T-helper 9 cell (primary cell): ENCODE measurements around the gene ATP8B4.

ENCODE experiments used
- DNase-seq: peaks from one replicate; pipeline ENCODE4 v3.0.0-alpha.2; 2020

ATP8B4 gene

DNA sequence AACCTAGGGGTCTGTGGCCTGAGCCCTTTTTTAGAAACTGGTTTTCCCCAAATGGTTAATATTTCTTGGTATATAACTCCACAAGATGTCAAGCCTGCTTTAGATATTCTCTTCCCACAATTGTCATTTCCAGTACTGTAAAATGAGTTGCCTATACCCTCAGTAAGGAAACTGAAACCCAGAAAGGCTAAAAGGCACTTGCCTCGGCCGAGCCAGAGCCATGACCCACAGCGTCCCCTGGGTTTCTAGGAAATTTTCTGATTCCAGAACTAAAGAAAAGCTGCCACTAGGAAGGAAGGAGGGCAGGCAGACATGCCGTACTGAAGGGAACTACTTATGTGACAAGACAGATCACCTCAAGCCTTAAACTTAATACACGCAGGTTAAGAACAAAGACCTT lies 59.1 kb downstream of the ATP8B4 start:
- DNase-seq, result no peak

DNA sequence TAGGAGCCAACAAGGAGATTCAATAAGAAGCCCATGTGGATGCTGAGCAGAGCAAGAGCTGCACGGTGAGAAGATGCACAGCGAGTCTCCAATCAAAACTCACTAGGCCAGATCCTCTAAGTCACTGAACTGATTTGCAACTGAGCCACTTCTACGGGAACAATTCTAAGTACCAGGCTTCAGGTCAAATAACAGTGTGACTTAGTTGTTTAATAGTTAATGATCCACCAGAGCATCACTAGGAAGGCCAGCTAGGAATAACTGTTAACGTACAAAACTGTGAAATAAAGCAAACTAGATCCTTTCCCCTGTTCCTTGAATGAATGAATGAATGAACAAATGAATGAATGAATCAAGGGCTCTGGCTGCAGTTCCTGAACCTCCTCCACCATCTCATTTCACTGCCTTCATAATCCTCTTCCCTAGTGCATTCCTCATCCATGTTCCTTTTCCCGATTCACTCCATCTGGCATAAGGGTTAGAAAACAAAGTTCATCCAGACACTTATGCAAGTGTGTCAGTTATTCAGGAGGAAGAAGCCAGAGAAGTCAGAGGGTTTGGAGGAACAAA lies 59.7 kb downstream of the ATP8B4 start:
- DNase-seq, result no peak

DNA sequence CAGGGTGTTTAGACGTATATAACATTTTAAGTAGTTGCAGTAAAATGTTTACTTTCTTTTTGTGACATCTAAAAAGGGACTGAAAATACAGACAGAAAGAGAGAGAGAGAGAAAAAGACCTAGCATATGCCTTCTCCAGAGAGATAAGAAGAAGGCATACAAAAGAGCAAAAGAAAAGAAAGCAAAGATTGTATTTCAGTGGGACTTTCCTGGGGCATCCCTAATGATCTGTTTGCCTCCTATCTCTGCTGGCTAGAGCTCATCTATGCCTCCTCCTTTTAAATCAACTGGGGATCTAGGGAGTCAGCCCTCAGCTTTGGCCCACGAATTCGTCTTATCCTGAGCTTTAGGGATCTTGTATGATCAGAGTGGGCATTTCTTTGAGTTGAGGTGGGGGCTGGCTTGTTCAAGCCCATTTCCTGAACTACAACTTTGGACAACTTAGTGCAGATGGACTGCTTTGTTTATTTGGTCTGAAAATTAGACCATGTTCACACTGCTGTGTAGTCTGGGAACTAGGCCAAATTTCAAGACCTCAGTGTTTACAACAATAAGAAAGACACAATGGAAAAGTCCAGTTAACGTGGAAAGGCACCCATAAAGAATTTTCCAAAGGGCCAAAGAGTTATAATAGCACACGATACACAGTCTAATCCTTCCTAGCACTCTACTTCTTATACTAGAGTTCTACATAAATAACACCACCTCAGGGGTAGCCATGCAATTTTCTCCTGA lies 61.0 kb downstream of the ATP8B4 start:
- no peak for DNase-seq

DNA sequence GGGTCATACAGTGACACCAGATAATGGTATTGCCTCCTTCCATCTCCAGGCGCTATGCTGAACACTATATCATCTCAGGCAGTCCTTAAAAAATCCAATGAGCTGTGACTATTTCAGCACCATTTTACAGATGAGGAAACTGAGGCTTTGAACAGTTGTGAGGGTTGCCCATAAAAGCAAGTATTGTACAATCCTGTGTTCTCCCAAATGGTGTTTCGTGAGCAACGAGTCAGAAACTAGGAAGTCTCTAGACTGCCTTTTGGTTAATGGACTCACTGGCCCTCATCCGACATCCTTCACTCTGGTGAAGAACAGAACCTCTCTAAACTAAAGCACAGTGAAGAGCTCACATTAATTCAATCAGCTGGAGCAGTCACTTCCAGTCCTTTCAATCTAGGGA lies 61.8 kb downstream of the ATP8B4 start:
- no peak for DNase-seq

DNA sequence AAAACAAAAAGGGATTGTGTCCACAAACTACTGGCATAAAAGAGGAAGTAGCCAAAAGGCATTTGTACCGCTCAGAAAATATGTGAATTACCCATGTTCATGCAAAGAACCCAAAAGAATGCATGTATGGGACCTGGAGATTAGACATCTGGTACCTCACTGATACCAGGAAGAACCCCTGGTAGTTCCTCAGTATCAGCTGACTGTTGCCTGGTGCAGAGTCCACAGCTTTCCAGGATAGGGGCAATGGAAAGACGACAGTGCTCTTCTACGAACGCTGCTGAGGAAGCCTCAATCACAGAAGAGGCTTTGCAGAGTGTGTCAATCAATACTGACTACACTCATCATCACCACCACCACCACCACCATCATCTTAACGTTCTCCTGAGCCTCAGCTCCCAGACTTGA lies 63.3 kb downstream of the ATP8B4 start:
- DNase-seq, result no peak

DNA sequence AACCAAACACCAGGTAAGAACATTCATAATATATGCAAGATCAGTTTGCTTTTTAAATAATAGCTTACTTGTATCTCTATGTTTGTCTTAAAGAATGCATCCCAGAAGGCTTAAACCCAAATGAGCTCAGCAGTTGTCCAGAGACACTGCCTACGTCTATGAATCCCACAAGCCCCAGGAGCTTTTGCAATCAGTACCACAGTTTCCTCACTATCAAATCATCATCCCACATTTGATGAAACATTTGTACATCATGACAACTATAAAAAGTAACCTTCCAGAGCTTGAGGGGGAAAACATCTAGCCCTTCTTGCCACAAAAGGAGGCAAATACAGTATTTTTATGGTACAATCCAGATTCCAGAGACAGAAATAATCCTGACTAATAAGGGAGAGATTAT lies 63.7 kb downstream of the ATP8B4 start:
- DNase-seq, result no peak

DNA sequence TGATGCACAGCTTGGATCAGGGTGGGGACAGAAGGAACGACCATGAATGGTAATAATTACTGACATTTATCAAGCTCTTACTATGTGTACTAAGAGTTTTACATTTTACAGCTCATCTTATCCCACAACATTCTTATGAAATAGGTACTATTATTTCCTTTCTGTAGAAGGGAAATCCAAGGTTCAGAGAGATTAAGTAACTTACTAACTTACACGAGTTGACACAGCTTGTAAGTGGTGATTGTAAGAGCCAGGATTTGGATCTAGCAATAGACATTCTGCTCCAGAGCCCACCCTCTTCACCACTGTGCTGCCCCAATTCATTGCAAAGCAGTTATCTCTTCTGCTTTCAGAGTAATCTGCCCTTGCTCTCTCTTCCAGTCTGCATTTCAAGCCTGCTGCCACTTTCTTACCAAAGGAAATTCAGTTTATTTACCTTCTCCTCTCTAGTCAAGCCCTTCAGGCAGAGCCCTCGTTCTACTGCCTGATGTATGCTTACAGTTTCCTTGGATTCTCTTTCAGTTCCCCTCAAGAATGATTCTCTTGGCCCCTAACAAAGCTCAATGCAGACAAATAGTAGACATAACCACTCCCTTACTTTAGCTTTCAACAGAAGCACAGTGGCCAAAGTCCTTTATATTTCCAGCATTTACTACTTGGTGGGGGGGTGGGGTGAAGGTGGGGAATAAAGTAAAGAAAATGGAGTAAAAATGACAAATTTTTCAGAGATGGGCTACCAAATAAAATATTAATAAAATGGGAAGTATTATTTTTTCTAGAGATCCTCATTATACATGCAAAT lies 65.8 kb downstream of the ATP8B4 start:
- DNase-seq, result no peak

DNA sequence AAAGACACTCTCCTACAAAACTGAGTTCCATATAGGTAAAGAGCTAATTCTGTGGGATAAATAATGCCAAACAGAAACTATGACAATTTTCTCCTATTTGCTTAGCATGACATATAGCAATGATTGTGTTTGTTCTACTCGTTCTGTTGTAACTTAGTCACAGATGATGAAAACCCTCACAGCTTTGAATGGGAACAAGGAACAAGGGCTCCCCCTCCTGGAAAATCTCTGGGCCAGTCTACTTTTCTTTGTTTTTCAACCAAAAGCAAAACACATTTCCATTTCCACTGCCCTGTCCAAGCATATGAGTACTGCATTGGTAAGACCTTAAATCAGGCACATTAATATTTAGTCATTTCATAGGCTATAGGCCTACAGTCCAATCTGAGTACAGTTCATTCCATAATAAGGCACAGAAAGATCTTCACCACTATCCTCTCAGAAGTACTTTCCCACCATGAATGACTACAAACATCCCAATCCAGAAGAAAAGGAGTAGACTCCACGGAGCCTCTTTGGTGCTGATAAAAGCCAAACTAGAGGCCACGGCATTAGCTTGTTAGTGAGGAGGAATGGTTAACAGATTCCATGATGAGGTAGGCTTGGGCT lies 67.1 kb downstream of the ATP8B4 start:
- no peak for DNase-seq

DNA sequence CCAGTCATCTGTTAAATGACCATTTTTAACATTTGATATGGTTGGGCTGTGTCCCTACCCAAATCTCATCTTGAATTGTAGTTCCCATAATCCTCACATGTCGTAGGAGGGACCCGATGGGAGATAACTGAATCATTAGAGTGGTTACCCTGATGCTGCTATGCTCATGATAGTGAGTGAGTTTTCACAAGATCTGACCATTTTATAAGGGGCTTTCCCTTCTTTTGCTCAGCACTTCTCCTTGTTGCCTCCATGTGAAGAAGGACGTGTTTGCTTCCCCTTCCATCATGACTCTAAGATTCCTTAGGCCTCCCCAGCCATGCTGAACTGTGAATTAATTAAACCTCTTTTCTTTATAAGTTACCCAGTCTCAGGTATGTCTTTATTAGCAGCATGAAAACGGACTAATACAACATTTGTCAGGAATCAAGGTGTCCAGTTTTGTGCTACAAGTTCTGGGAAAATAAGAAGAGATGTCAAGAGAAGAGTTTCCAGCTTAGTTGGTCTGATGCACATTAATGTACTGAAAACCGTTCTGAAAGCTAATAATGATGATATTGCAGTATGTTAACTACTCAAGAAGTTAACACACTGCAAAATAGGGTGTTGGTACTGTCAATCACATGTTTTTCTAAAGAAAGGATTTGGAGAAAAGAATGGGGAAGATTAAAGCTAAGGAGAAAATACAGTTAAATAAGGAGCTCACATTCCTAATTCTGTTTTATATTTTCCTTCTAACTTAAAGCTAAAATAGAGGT lies 67.9 kb downstream of the ATP8B4 start:
- no peak for DNase-seq

DNA sequence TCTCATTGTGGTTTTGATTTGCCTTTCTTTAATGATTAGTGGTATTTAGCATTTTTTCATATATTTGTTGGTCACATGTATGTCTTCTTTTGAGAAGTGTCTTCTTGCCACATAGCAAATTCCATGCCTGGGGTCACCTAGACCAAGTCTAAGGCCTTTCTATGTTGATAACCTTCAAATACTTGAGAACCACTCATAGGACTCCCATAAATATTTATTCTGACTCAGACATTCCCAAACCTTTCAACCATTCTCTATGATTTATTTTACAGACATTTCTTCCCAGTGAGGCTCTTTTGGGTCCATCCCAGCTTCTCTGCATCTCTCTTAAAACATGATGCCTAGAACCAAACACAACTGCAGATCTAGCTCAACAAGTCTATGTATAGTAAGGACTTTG lies 69.2 kb downstream of the ATP8B4 start:
- no peak for DNase-seq

DNA sequence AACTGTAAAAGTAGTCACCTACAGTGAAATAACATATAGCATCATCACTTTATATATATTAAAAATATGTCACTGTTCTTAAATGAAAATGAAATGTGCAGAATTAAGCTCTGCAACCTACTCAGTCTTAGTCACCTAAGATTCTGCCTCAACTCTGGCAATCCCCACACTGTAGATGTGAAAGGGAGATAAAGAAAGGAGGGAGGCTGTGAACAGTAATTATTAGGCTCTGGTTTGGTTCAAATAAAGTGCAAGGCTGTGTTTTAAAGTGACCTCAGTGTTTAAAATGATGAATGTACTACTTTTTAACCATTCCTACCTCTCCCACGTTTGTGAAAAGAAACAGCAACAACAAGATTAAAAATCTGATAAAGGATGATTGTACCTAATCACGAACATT lies 72.2 kb downstream of the ATP8B4 start:
- no peak for DNase-seq

DNA sequence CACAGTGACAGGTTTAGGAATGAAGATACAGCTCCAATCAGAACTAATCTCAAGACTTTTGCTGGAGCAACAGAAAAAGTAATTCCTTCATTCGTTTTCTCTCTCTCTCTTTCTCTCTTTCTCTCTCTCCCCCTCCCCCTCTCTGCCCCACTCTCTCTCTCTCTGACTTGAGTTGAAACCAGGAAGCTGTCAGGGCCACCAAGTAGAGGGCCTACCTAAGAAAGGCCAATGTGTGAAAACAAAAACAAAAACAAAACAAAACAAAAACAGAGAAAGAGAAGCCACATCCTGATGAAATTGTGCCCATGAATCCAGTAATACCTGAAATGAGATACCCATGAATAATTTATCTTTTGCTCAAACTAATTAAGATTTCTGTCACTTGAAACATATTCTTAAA lies 72.9 kb downstream of the ATP8B4 start:
- DNase-seq, result no peak

DNA sequence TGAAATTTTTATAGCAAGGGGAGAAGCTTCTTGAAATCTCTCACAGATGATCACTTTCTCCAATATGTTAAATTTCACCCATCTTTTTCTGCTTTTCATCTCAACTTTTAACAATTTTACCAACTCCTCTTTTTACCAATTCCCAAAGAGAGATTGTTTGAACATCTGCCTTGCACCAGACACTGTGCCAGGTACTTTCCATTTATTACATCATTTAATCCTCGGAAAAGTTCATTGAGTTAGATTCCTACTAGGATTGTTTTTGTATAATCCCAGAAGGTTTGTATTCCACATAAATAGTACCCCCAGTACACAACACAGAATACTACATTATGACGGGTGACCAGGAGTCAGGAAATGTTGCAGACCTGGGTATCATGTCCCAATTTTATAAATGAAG lies 74.1 kb downstream of the ATP8B4 start:
- DNase-seq, result no peak

DNA sequence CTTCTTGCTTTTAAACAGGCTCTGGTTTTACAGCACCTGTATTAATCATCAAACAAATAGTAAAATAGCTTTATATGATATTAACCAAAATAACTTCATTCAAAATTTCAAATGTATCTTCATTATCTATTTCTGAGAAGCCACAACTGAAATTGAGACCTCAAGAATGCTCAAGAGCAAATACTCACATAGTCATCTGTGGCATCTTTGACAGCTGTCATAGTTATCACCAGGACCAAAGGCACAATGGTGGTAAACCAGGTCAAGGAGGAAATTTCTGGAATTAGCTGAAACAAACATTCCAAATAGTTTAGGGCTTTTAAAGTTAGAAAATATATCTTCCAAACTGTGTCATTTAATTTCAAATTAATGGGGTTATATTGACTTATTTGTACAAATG lies 74.6 kb downstream of the ATP8B4 start:
- DNase-seq, result no peak

DNA sequence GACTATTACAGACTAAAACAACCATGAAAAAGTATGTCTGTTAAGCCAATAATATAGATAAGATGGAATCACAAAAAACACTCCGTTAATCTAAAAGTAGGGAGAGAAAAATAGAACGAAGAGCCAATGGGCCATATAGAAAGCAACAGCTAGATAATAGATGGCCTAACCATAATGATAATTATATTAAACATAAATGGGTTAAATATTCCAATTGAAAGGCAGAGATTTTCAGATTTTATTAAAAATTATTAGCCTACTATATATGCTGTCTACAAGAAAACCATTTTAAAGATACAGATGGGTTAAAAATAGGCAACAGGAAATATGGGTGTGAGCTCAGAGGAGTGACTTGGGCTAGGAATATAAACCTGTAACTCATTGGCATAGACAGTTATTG lies 76.3 kb downstream of the ATP8B4 start:
- DNase-seq, result no peak

DNA sequence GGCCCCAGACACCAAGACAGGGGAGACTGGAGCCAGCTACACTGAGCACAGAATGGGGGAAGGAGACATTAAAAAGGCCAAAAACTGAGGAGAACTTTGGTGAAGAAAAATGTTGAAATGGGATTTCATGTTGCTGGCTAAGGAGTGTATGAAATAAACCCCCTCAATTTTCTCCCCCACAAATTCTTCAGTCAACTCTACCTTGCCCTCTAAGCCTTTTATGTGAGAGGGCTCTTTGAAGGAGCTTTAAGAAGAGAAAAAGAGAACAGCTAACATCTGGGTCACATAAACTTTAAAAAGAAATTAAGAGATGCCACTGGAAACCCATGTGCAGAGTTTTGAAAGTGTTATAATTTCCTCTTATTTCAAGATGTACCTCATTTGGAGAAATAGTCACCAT lies 88.6 kb downstream of the ATP8B4 start:
- no peak for DNase-seq

DNA sequence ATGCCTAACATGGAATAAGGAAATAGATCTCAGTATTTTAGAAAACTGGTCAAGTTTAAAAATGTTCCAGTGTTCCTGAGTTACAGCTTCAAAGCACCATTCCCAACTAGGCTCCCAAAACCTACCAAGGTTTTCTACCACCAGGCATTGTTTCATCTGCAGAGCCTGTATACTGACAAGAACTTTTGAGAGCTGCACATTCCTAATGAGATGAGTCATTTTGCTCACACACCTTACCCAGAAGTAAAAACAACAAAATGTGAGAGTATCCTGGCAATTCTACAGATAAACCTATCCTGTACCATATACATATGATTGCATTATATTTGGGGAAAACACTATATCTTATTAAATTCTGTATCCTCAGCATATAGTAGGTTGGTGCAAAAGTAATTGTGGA lies 90.7 kb downstream of the ATP8B4 start:
- no peak for DNase-seq

DNA sequence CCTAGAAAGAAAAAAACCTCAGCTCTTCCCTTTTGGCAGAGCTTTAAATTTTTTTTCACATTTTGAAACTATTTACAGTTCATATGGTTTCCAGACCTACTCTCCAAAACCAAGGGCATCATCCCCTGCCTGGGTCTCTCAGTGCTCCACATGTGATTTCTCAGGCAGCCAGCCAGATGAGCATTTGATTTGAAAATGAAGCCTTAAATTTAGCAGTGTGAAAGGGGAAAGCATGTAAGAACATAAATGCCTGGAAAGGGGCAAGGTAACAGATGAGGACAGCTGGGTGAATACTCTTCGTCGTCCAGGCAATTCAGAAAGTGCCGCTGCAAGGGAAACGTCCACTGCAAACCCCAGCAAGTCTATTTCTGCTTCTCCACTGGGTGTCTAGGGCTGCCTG lies 94.8 kb downstream of the ATP8B4 start:
- DNase-seq, result no peak

DNA sequence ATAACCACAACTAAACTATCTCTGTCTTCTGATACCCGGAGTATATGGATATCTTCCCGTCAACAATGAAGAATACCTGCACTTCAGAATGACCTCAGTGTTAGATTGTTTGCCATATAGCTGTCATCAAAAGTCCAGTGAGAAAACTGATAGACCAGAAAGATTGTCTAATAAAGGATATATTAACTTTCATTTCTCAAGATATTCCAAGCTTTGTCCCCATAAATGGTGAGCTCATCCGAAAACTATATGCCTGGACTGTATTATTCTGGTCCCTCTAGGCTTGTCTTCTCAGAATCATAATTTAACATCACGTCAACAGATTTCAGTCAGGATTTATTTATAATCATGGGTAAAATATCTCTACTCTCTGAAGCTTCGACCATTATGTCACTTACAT lies 100.5 kb downstream of the ATP8B4 start:
- DNase-seq, result no peak

DNA sequence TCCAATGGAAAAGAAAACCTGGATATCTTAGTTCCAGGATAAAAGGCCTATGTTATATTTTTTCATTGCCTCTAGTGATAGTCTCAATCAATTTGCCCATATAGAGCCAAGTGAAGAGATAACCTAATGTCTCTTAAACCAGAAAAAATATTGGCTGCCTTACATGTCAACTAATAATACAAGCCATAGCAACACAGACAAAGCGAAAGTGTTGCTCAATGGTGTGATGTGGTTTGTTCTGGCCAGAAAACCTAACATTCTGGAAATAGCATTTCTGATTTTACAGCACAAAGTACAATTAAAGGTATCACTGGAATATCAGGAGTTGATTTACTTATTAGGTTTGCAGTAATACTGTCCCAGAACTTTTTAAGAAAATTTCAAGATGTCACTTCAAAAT lies 101.5 kb downstream of the ATP8B4 start:
- no peak for DNase-seq

DNA sequence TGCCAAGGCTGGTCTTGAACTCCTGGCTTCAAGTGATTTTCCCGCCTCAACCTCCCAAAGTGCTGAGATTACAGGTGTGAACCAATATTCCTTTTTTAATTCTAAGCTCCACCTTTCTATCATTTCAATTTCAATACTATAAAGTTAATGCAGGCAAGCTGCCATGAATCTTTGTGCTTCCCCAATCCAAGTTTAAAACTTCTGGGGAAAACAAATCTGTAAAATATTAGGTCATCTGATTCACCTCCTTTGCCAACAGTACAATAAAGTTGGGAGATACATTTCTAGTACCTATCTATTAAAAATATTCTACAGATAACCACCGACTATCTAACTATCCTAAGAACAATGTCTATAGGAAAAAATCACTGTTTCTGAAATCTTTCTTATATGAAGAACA lies 102.1 kb downstream of the ATP8B4 start:
- DNase-seq, result no peak

DNA sequence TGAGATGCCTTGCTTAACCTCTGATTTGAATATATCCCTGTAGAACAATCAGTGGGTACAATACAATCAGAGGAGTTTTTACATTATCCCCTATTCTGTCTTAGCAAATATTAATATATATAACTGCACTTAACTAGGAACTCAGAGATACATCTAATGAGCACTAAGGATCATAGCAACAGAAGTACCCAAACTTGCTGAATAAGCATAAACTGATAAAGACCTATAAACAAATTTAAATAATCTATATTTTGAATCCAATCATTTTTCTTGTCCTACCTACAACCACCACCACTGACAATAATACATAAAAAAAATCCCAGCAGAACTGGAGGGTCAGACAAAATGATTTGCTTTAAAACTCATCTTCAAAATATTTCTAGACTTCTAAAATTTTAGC lies 106.2 kb downstream of the ATP8B4 start:
- no peak for DNase-seq

DNA sequence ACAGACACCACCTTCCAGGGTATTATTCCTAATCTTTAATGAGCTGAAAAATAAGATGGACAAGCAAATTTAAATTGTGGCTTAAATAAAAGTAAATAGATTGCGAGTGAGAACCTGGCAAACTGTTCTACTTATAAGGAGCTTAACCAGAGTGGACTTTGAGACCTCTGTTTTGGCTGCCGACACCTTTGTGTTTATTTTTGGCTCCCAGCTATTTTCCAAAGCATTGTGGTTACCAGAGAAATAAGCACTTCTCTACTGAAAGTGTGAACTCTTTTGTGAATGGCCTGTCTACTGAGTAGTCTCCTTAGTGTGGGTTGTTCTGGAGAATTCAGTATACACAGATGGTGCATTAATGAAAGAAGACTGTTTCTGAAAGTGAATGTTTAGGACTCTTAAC lies 109.4 kb downstream of the ATP8B4 start:
- DNase-seq, result no peak
